ENCODE measurements around the gene DUSP8.

DNA sequence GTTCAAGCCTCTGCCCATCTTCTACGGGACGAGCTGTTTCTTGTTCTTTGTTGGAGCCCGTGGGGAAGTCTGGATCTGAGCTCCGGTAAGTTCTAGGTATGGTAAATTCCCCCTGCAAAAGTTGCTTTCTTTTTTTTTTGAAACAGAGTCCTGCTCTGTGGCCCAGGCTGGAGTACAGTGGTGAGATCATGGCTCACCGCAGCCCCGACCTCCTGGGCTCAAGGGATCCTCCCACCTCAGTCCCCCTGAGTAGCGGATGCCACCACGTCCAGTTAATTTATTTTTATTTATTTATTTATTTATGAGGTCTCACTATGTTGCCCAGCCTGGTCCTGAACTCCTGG is 50.0 kb downstream of the DUSP8 start:
- TF ChIP-seq, protein P1, sequence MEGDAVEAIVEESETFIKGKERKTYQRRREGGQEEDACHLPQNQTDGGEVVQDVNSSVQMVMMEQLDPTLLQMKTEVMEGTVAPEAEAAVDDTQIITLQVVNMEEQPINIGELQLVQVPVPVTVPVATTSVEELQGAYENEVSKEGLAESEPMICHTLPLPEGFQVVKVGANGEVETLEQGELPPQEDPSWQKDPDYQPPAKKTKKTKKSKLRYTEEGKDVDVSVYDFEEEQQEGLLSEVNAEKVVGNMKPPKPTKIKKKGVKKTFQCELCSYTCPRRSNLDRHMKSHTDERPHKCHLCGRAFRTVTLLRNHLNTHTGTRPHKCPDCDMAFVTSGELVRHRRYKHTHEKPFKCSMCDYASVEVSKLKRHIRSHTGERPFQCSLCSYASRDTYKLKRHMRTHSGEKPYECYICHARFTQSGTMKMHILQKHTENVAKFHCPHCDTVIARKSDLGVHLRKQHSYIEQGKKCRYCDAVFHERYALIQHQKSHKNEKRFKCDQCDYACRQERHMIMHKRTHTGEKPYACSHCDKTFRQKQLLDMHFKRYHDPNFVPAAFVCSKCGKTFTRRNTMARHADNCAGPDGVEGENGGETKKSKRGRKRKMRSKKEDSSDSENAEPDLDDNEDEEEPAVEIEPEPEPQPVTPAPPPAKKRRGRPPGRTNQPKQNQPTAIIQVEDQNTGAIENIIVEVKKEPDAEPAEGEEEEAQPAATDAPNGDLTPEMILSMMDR (IDR thresholded peaks at IDR 0.05): no peak
- TF ChIP-seq POLR2A (IDR thresholded peaks at IDR 0.05): no peak

Measured in Peyer's patch (tissue), 4 donors.